NB4 (cell line): ENCODE results near the gene ALPK3.
"Not testable (repeated sequence)": the region's sequence is repeated elsewhere in the genome, so short reads cannot be mapped to it uniquely, and the experiment has no call there.

Experiments
- DNase-seq: peaks from one replicate; pipeline ENCODE4 v3.0.0; 2010; ENCODE audit warnings: low read depth
- H3K4me3 ChIP-seq: one replicate; pipeline ENCODE4 v1.5.1; 2011; ENCODE audit warnings: mild to moderate bottlenecking, low read depth, low read length, moderate library complexity
- CTCF ChIP-seq: IDR thresholded peaks from one replicate; pipeline ENCODE4 v1.5.1; 2012; ENCODE audit warnings: low read depth, low read length
- MAX ChIP-seq: IDR thresholded peaks from 2 replicates; pipeline ENCODE4 v1.6.1; 2011; ENCODE audit warnings: low read depth, low read length
- MYC ChIP-seq: IDR thresholded peaks from 2 replicates; pipeline ENCODE4 v1.6.1; 2011; ENCODE audit warnings: low read depth, low read length
- POLR2A ChIP-seq: IDR thresholded peaks from 2 replicates; pipeline ENCODE4 v1.6.1; 2011; ENCODE audit warnings: mild to moderate bottlenecking; ENCODE audit not compliant: insufficient read length; ENCODE audit errors: extremely low read depth

Gene ALPK3

GRCh38 chr15:84874981-84875699 lies 58.0 kb downstream of the ALPK3 start:
- TF ChIP-seq MAX = no peak
- no peak for TF ChIP-seq CTCF
- TF ChIP-seq POLR2A = no peak
- no peak for TF ChIP-seq MYC
- DNase-seq = no peak

GRCh38 chr15:84876269-84876668 lies 59.1 kb downstream of the ALPK3 start:
- DNase-seq = no peak
- no peak for TF ChIP-seq MYC
- TF ChIP-seq POLR2A = no peak
- TF ChIP-seq MAX = no peak

More at GRCh38 chr15:84874981-84875699, 58.0 kb downstream of the ALPK3 start:
- H3K4me3 ChIP-seq = no peak overlapping the region

GRCh38 chr15:84877701-84878100 lies 60.5 kb downstream of the ALPK3 start:
- not testable (repeated sequence) for H3K4me3 ChIP-seq, DNase-seq

More at GRCh38 chr15:84876269-84876668, 59.1 kb downstream of the ALPK3 start:
- H3K4me3 ChIP-seq = no peak overlapping the region

GRCh38 chr15:84878504-84878903 lies 61.3 kb downstream of the ALPK3 start:
- peak; percentile 82 for DNase-seq
- no peak overlapping the region for H3K4me3 ChIP-seq
- TF ChIP-seq MYC = no peak
- no peak for TF ChIP-seq MAX
- TF ChIP-seq POLR2A = no peak
- peak; percentile 96 for TF ChIP-seq CTCF

GRCh38 chr15:84879088-84879780 lies 62.1 kb downstream of the ALPK3 start:
- no peak for DNase-seq
- TF ChIP-seq MYC = no peak
- no peak for TF ChIP-seq POLR2A
- TF ChIP-seq MAX = no peak
- TF ChIP-seq CTCF = no peak
- H3K4me3 ChIP-seq = no peak overlapping the region

GRCh38 chr15:84880007-84880406 lies 62.9 kb downstream of the ALPK3 start:
- no peak for TF ChIP-seq MAX
- TF ChIP-seq MYC = no peak
- TF ChIP-seq POLR2A = no peak
- no peak for TF ChIP-seq CTCF
- no peak overlapping the region for H3K4me3 ChIP-seq
- no peak for DNase-seq
